Activated naive CD8-positive, alpha-beta T cell treated with anti-CD3 and anti-CD28 coated beads, Interleukin-2, amount 10 ng/mL, durations not matched to agents 7 days and 5 days (primary cell): ENCODE results near the gene CLTA. TPM values are rescaled to one million over a fixed set of nuclear protein-coding genes. Genes with fewer than 3 reads are reported as not detected.
"Not testable (repeated sequence)": the region's sequence is repeated elsewhere in the genome, so short reads cannot be mapped to it uniquely, and the experiment has no call there.

Experiments
- ATAC-seq: fragments of 150-1000 bp; cut with Tn5 transposase; one replicate; pipeline ENCODE4 v1.10.0; 2021; ENCODE audit warnings: low read depth, moderate library complexity
- POLR2A ChIA-PET: fragments of 350-600 bp; sonication (Branson Sonifier 250); formaldehyde crosslinking; loops from one replicate; lab custom pipeline; 2021; ENCODE audit warnings: antibody characterized with exemption; lab: Charles Lee
- DNase-seq: peaks from one replicate; pipeline ENCODE4 v3.0.0; 2021
- H3K27ac Mint-ChIP-seq: one replicate; pipeline ENCODE4 v1.8.0; 2022; ENCODE audit warnings: mild to moderate bottlenecking, mixed read lengths
- H3K27me3 Mint-ChIP-seq: one replicate; pipeline ENCODE4 v1.8.0; 2022; ENCODE audit warnings: mild to moderate bottlenecking, moderate library complexity, mixed read lengths
- H3K36me3 Mint-ChIP-seq: one replicate; pipeline ENCODE4 v1.8.0; 2021; ENCODE audit warnings: mild to moderate bottlenecking, mixed read lengths
- H3K4me1 Mint-ChIP-seq: one replicate; pipeline ENCODE4 v1.8.0; 2021; ENCODE audit warnings: mixed read lengths
- H3K4me3 Mint-ChIP-seq: one replicate; pipeline ENCODE4 v1.8.0; 2022; ENCODE audit warnings: mild to moderate bottlenecking, moderate library complexity, mixed read lengths
- H3K9me3 Mint-ChIP-seq: one replicate; pipeline ENCODE4 v1.8.0; 2021; ENCODE audit warnings: mixed read lengths
- total RNA-seq, 2 experiments: library from RNA; stranded (reverse); gene quantifications; one replicate each; pipeline ENCODE4 v1.2.3, GENCODE V29; 2021

The CLTA gene
- total RNA-seq, 2 experiments from 2014 or later = 119 to 123 TPM

GRCh38 chr9:36150574-36151315 is 40.0 kb upstream of the CLTA start:
- POLR2A ChIA-PET = interaction anchor here (0.6 to 3.7 kb wide), 7 partner anchors 8 to 40 kb away, joined by 3 to 24 read pairs (median 4); partner anchors contain the start of gene GLIPR2
- ATAC-seq (no peak), DNase-seq (no peak)
- Mint-ChIP-seq H3K27me3 (no peaks in the 10 kb centered on the region), H3K4me1 (peaks cover 68% of the 10 kb centered on the region), H3K9me3 (peaks cover 6% of the 10 kb centered on the region), H3K36me3 (peaks cover 43% of the 10 kb centered on the region), H3K4me3 (peak overlapping the region; percentile 75), H3K27ac (peak overlapping the region; percentile 88)

- ATAC-seq (peak; percentile 91), DNase-seq (peak; percentile 84)
- H3K9me3 Mint-ChIP-seq = no peaks in the 10 kb centered on the region
- H3K4me1 Mint-ChIP-seq = peaks cover 62% of the 10 kb centered on the region
- peak overlapping the region; percentile 88 for H3K27ac Mint-ChIP-seq
- no peaks in the 10 kb centered on the region for H3K27me3 Mint-ChIP-seq
- H3K36me3 Mint-ChIP-seq = peaks cover 40% of the 10 kb centered on the region
- H3K4me3 Mint-ChIP-seq = peak overlapping the region; percentile 75
- POLR2A ChIA-PET = interaction anchor here (0.6 to 3.7 kb wide), 7 partner anchors 9 to 39 kb away, joined by 3 to 24 read pairs (median 4); partner anchors contain the start of gene GLIPR2
These were observed 39.2 kb upstream of the CLTA start for GRCh38 chr9:36151316-36152210.

GRCh38 chr9:36152741-36153438 is 37.8 kb upstream of the CLTA start:
- H3K4me3 Mint-ChIP-seq = no peak overlapping the region
- H3K36me3 Mint-ChIP-seq = peaks cover 39% of the 10 kb centered on the region
- no peaks in the 10 kb centered on the region for H3K27me3 Mint-ChIP-seq
- no peak for ATAC-seq
- peaks cover 53% of the 10 kb centered on the region for H3K4me1 Mint-ChIP-seq
- no peak for DNase-seq
- H3K27ac Mint-ChIP-seq = peak overlapping the region; percentile 88
- POLR2A ChIA-PET = interaction anchor here (0.6 to 3.7 kb wide), 5 partner anchors 10 to 27 kb away, joined by 3 to 24 read pairs (median 8); partner anchors contain the start of gene GLIPR2
- no peaks in the 10 kb centered on the region for H3K9me3 Mint-ChIP-seq

GRCh38 chr9:36153746-36154145 is 37.0 kb upstream of the CLTA start:
- Mint-ChIP-seq H3K27me3 (no peaks in the 10 kb centered on the region), H3K9me3 (no peaks in the 10 kb centered on the region), H3K27ac (no peak overlapping the region), H3K4me1 (peaks cover 49% of the 10 kb centered on the region), H3K4me3 (no peak overlapping the region), H3K36me3 (peaks cover 46% of the 10 kb centered on the region)
- no peak for DNase-seq
- ATAC-seq = no peak
- POLR2A ChIA-PET = no interaction called here

GRCh38 chr9:36154331-36154952 is 36.3 kb upstream of the CLTA start:
- no peaks in the 10 kb centered on the region for H3K9me3 Mint-ChIP-seq

GRCh38 chr9:36156116-36156515 is 34.6 kb upstream of the CLTA start:
- POLR2A ChIA-PET = interaction anchor here (0.7 to 1.2 kb wide), 2 partner anchors 10 to 12 kb away, joined by 3 to 10 read pairs; no protein-coding TSS in a partner anchor
- H3K27ac Mint-ChIP-seq = no peak overlapping the region
- no peak for DNase-seq
- H3K4me1 Mint-ChIP-seq = peaks cover 33% of the 10 kb centered on the region
- H3K27me3 Mint-ChIP-seq = no peaks in the 10 kb centered on the region
- ATAC-seq = no peak
- H3K4me3 Mint-ChIP-seq = no peak overlapping the region
- H3K36me3 Mint-ChIP-seq = peaks cover 53% of the 10 kb centered on the region
- H3K9me3 Mint-ChIP-seq = no peaks in the 10 kb centered on the region

More at GRCh38 chr9:36154331-36154952, 36.3 kb upstream of the CLTA start:
- ATAC-seq = no peak
- Mint-ChIP-seq H3K27me3 (no peaks in the 10 kb centered on the region), H3K36me3 (peaks cover 53% of the 10 kb centered on the region), H3K27ac (no peak overlapping the region), H3K4me1 (peaks cover 48% of the 10 kb centered on the region), H3K4me3 (no peak overlapping the region)
- DNase-seq = no peak
- POLR2A ChIA-PET = interaction anchor here (0.9 to 1.2 kb wide), 2 partner anchors 10 to 18 kb away, joined by 3 read pairs; partner anchors contain the start of gene GLIPR2

GRCh38 chr9:36158122-36158521 is 32.6 kb upstream of the CLTA start:
- Mint-ChIP-seq H3K4me1 (peaks cover 20% of the 10 kb centered on the region), H3K27me3 (no peaks in the 10 kb centered on the region), H3K4me3 (no peak overlapping the region), H3K27ac (peak overlapping the region; percentile 43), H3K36me3 (peaks cover 62% of the 10 kb centered on the region), H3K9me3 (no peaks in the 10 kb centered on the region)
- POLR2A ChIA-PET = no interaction called here
- DNase-seq (no peak), ATAC-seq (no peak)

GRCh38 chr9:36158917-36159316 is 31.8 kb upstream of the CLTA start:
- ATAC-seq (no peak), DNase-seq (no peak)
- Mint-ChIP-seq H3K9me3 (no peaks in the 10 kb centered on the region), H3K4me1 (peaks cover 14% of the 10 kb centered on the region), H3K36me3 (peaks cover 58% of the 10 kb centered on the region), H3K27ac (no peak overlapping the region), H3K4me3 (no peak overlapping the region), H3K27me3 (no peaks in the 10 kb centered on the region)
- POLR2A ChIA-PET = no interaction called here

GRCh38 chr9:36159509-36159908 is 31.2 kb upstream of the CLTA start:
- H3K4me1 Mint-ChIP-seq, DNase-seq, H3K9me3 Mint-ChIP-seq, H3K4me3 Mint-ChIP-seq, ATAC-seq, H3K27me3 Mint-ChIP-seq, H3K27ac Mint-ChIP-seq, POLR2A ChIA-PET: not testable (repeated sequence)
- peaks cover 53% of the 10 kb centered on the region for H3K36me3 Mint-ChIP-seq

GRCh38 chr9:36160126-36160525 is 30.6 kb upstream of the CLTA start:
- H3K9me3 Mint-ChIP-seq, H3K4me1 Mint-ChIP-seq, DNase-seq, H3K27ac Mint-ChIP-seq, H3K27me3 Mint-ChIP-seq, POLR2A ChIA-PET, ATAC-seq, H3K4me3 Mint-ChIP-seq: not testable (repeated sequence)
- peaks cover 48% of the 10 kb centered on the region for H3K36me3 Mint-ChIP-seq

GRCh38 chr9:36161187-36161586 is 29.5 kb upstream of the CLTA start:
- no peaks in the 10 kb centered on the region for H3K9me3 Mint-ChIP-seq
- ATAC-seq (no peak), DNase-seq (no peak)
- no peak overlapping the region for H3K27ac Mint-ChIP-seq
- H3K4me1 Mint-ChIP-seq = peaks cover 7% of the 10 kb centered on the region
- POLR2A ChIA-PET = no interaction called here
- H3K4me3 Mint-ChIP-seq = no peak overlapping the region
- H3K27me3 Mint-ChIP-seq = peaks cover 8% of the 10 kb centered on the region
- peaks cover 44% of the 10 kb centered on the region for H3K36me3 Mint-ChIP-seq

- Mint-ChIP-seq H3K4me3 (no peak overlapping the region), H3K27ac (no peak overlapping the region), H3K9me3 (no peaks in the 10 kb centered on the region), H3K4me1 (peaks cover 10% of the 10 kb centered on the region), H3K36me3 (peaks cover 40% of the 10 kb centered on the region), H3K27me3 (peaks cover 14% of the 10 kb centered on the region)
- no peak for DNase-seq
- POLR2A ChIA-PET = no interaction called here
- ATAC-seq = no peak
These were observed 28.4 kb upstream of the CLTA start for GRCh38 chr9:36162211-36162738.
